DND-41 (cell line): ENCODE measurements around the gene LIN9.

Experiments used
- ATAC-seq: fragments of 200-7000 bp; cut with Tn5 transposase; 3 replicates; pipeline ENCODE4 v1.9.1; 2021; ENCODE audit warnings: low read depth; ENCODE audit not compliant: insufficient read depth
- DNase-seq: peaks from one replicate; pipeline ENCODE4 v3.0.0-alpha.2; 2020
- H2AFZ ChIP-seq: 2 replicates; pipeline ENCODE4 v1.6.0; 2012; ENCODE audit warnings: low read depth, low read length
- H3K27ac ChIP-seq: 2 replicates; pipeline ENCODE4 v1.5.1; 2012; ENCODE audit warnings: low read length, inconsistent platforms
- H3K27me3 ChIP-seq: fragments of 200-600 bp; sonication (generic); 2 replicates; pipeline ENCODE4 v1.6.0; 2012; ENCODE audit warnings: low read length, mild to moderate bottlenecking, inconsistent platforms; ENCODE audit not compliant: insufficient read depth, poor library complexity
- H3K36me3 ChIP-seq: 2 replicates; pipeline ENCODE4 v1.5.1; 2012; ENCODE audit warnings: low read length, inconsistent platforms; ENCODE audit not compliant: insufficient read depth
- H3K4me1 ChIP-seq: 2 replicates; pipeline ENCODE4 v1.5.1; 2012; ENCODE audit warnings: mild to moderate bottlenecking, low read length; ENCODE audit not compliant: insufficient read depth
- H3K4me2 ChIP-seq: 2 replicates; pipeline ENCODE4 v1.6.0; 2012; ENCODE audit warnings: mild to moderate bottlenecking, moderate library complexity, low read length, inconsistent platforms; ENCODE audit not compliant: insufficient read depth
- H3K4me3 ChIP-seq, 2 experiments: fragments of 200-600 bp in 1 of 2; shearing (Covaris generic) in 1 of 2; 2 replicates each; pipeline ENCODE4 v1.5.1; 2012 to 2016; ENCODE audit warnings: inconsistent platforms in 2 of 2, low read length in 2 of 2, mild to moderate bottlenecking in 2 of 2, low read depth in 1 of 2, moderate library complexity in 1 of 2
- H3K79me2 ChIP-seq: 2 replicates; pipeline ENCODE4 v1.6.0; 2012; ENCODE audit warnings: low read length, inconsistent platforms; ENCODE audit not compliant: insufficient read depth
- H3K9ac ChIP-seq: 2 replicates; pipeline ENCODE4 v1.6.0; 2012; ENCODE audit warnings: low read depth, mild to moderate bottlenecking, inconsistent platforms, low read length, moderate library complexity
- H3K9me3 ChIP-seq: 2 replicates; pipeline ENCODE4 v1.5.1; 2012; ENCODE audit warnings: low read length, moderate library complexity, mild to moderate bottlenecking, inconsistent platforms; ENCODE audit not compliant: insufficient read depth, severe bottlenecking
- H4K20me1 ChIP-seq: 2 replicates; pipeline ENCODE4 v1.6.0; 2012; ENCODE audit warnings: low read length; ENCODE audit not compliant: insufficient read depth
- EZH2 ChIP-seq: IDR thresholded peaks from 3 replicates; pipeline ENCODE4 v1.6.1; 2012; ENCODE audit warnings: borderline replicate concordance, low read depth, mild to moderate bottlenecking, moderate library complexity, low read length, inconsistent platforms; ENCODE audit not compliant: severe bottlenecking
- TF ChIP-seq, protein P1 (sequence below): IDR thresholded peaks from 2 replicates; pipeline ENCODE4 v1.5.1; 2012; ENCODE audit warnings: borderline replicate concordance, low read length, moderate library complexity, mild to moderate bottlenecking; ENCODE audit not compliant: poor library complexity, severe bottlenecking; ENCODE audit errors: extremely low read depth

LIN9 gene

DNA sequence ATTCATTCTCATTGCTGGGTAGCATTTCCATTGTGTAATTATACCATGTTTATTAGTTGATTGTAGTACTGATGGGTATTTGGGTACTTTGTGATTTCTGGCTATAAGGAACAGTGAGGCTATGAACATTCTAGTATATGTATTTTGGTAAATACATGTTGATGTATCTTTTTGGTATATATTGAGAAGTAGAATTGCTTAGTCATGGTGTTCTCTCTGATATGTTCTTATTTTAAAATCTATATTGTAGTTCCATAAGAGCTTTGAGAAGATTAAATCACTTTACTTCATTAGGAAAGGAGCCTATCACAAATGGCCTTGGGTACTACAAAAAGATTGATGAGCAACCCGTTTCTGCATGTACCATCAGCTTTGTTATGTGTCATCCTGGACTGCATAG lies 72.1 kb downstream of the LIN9 start:
- no peak overlapping the region for H3K4me3 ChIP-seq
- H3K27ac ChIP-seq, result no peak overlapping the region
- TF ChIP-seq, protein P1, sequence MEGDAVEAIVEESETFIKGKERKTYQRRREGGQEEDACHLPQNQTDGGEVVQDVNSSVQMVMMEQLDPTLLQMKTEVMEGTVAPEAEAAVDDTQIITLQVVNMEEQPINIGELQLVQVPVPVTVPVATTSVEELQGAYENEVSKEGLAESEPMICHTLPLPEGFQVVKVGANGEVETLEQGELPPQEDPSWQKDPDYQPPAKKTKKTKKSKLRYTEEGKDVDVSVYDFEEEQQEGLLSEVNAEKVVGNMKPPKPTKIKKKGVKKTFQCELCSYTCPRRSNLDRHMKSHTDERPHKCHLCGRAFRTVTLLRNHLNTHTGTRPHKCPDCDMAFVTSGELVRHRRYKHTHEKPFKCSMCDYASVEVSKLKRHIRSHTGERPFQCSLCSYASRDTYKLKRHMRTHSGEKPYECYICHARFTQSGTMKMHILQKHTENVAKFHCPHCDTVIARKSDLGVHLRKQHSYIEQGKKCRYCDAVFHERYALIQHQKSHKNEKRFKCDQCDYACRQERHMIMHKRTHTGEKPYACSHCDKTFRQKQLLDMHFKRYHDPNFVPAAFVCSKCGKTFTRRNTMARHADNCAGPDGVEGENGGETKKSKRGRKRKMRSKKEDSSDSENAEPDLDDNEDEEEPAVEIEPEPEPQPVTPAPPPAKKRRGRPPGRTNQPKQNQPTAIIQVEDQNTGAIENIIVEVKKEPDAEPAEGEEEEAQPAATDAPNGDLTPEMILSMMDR, result no peak
- DNase-seq (no peak), ATAC-seq (no peak)
- H3K9me3 ChIP-seq, result no peaks in the 10 kb centered on the region
- no peak overlapping the region for H3K4me2 ChIP-seq
- H3K4me1 ChIP-seq, result no peaks in the 10 kb centered on the region
- no peaks in the 10 kb centered on the region for H4K20me1 ChIP-seq
- peaks cover 74% of the 10 kb centered on the region for H3K36me3 ChIP-seq
- H3K9ac ChIP-seq, result no peak overlapping the region
- H3K79me2 ChIP-seq, result no peaks in the 10 kb centered on the region
- H2AFZ ChIP-seq, result no peak overlapping the region
- H3K27me3 ChIP-seq, result no peaks in the 10 kb centered on the region

DNA sequence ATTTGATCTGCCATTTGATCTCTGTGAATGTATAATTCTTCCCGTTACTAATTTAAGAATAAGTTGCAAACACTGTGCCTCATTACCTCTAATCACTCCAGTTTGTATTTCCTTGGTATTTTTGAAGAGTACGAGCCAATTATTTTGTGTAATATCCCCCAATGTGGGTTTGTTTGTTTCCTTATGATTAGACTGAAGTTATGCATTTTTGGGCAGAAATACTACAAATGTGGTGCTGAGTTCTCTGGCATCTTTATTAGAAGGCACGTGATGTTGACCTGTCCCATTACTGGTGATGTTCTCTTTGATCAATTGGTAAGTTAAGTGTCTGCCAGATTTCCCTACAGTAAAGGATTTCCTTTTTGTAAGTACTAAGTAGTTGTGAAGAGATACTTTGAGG lies 75.2 kb downstream of the LIN9 start:
- no peak overlapping the region for H3K4me2 ChIP-seq
- H3K4me1 ChIP-seq, result no peaks in the 10 kb centered on the region
- no peak for ATAC-seq

DNA sequence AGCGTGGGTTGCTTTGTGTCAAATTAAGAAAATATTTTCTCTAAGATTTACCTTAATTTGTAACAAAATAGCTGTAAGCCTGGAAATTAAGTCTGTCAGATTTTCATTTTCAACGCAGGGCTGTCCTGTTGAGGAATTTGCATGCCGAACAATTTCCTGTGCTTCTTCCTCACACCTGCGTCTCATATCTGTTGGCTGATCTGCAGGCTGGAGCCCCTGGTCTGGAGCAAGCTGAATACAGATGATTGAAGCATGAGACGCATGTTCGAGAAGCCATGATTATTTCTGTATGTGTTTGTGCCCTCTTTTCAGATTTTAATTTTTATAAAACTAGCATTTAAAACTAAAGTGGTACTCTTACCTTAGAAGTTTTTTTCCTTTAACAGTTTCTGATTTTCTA lies 75.7 kb downstream of the LIN9 start:
- H2AFZ ChIP-seq, result no peak overlapping the region
- DNase-seq, result no peak

More for the DNA sequence above, 75.2 kb downstream of the LIN9 start:
- H3K79me2 ChIP-seq, result no peaks in the 10 kb centered on the region
- no peaks in the 10 kb centered on the region for H3K9me3 ChIP-seq
- no peak overlapping the region for H3K27ac ChIP-seq
- H3K9ac ChIP-seq, result no peak overlapping the region
- DNase-seq, result no peak
- H2AFZ ChIP-seq, result no peak overlapping the region
- H3K27me3 ChIP-seq, result no peaks in the 10 kb centered on the region
- H4K20me1 ChIP-seq, result no peaks in the 10 kb centered on the region
- peaks cover 72% of the 10 kb centered on the region for H3K36me3 ChIP-seq
- H3K4me3 ChIP-seq, result no peak overlapping the region
- TF ChIP-seq EZH2, result no peak
- TF ChIP-seq, protein P1, result no peak

More for the DNA sequence above, 75.7 kb downstream of the LIN9 start:
- TF ChIP-seq, protein P1, result no peak
- TF ChIP-seq EZH2, result no peak
- Histone ChIP-seq H4K20me1 (no peaks in the 10 kb centered on the region), H3K27me3 (no peaks in the 10 kb centered on the region), H3K79me2 (no peaks in the 10 kb centered on the region), H3K9ac (no peak overlapping the region), H3K36me3 (peaks cover 71% of the 10 kb centered on the region), H3K4me3 (no peak overlapping the region), H3K4me2 (no peak overlapping the region), H3K27ac (no peak overlapping the region), H3K4me1 (no peaks in the 10 kb centered on the region), H3K9me3 (no peaks in the 10 kb centered on the region)
- no peak for ATAC-seq
